GM12892 (cell line): ENCODE measurements around the gene ORAI3.

Source experiments
- POLR2A ChIP-seq: IDR thresholded peaks from 2 replicates; pipeline ENCODE4 v1.6.1; 2011; ENCODE audit warnings: low read depth, low read length, control low read depth
- POLR2AphosphoS5 ChIP-seq: IDR thresholded peaks from 2 replicates; pipeline ENCODE4 v1.6.1; 2011; ENCODE audit warnings: low read depth, low read length, control low read depth
- TAF1 ChIP-seq: IDR thresholded peaks from 2 replicates; pipeline ENCODE4 v1.6.1; 2011; ENCODE audit warnings: low read depth, mild to moderate bottlenecking, control low read depth, low read length, borderline replicate concordance

GRCh38 chr16:30980023-30980371, 31.1 kb downstream of the ORAI3 start:
- TF ChIP-seq POLR2AphosphoS5 = no peak
- TF ChIP-seq POLR2A = no peak
- no peak for TF ChIP-seq TAF1
